ENCODE measurements around the gene FOXN3. TPM values are rescaled to one million over a fixed set of nuclear protein-coding genes. Genes with fewer than 3 reads are reported as not detected.

Gene FOXN3
- total RNA-seq, 1 experiment from 2014 or later: 125 TPM

DNA sequence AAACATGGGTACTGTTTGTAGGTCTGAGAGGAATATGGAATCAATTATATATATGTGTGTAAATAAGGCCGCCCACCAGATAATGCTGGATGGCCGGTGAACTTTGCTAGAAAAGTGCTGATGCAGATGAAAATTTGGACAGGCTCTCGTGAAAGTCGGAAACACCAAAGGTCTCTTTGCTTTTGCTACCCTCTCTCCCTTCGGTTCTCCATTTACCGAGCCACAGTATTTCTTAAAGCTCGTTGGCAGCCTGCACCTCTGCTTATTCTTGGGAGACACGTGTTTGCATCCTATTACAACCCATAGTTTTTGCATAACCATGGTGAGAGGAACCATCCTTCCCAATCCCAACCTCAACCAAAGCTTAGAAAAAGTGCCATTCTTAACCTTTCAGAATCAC is 109.6 kb downstream of the FOXN3 start:
- peaks cover 6 to 33% (median 8%) of the 10 kb centered on the region in 3 experiments; a peak in 5 of 7 replicates for H3K36me3 Mint-ChIP-seq (ENCODE audit: insufficient read depth in 1 of 3, low read depth in 3 of 3)
- no peak for DNase-seq
- H3K4me3 Mint-ChIP-seq: no peak overlapping the region
- Histone ChIP-seq H3K4me1 (ENCODE audit: insufficient read depth, low read length) (peaks cover 28% of the 10 kb centered on the region), H2BK120ac (ENCODE audit: low read depth, low read length, poor library complexity, severe bottlenecking) (no peak overlapping the region), H3K56ac (ENCODE audit: insufficient read length, low read depth, low read length) (no peak overlapping the region), H3K27me3 (ENCODE audit: insufficient read depth, low read length) (no peaks in the 10 kb centered on the region), H3K23ac (ENCODE audit: insufficient read length, low read depth, low read length) (no peak overlapping the region), H3K79me1 (ENCODE audit: insufficient read depth, low read depth, low read length, poor library complexity, severe bottlenecking) (no peaks in the 10 kb centered on the region), H4K91ac (ENCODE audit: insufficient read length, low read depth, low read length) (no peak overlapping the region), H2BK12ac (ENCODE audit: insufficient read length, low read depth, low read length) (no peak overlapping the region), H3K79me2 (ENCODE audit: insufficient read depth, low read length) (peaks cover 6% of the 10 kb centered on the region; the same call in 1 of the 2 replicates), H2AK5ac (ENCODE audit: insufficient read length, low read length) (no peak overlapping the region), H3K4me2 (ENCODE audit: insufficient read depth, insufficient read length, low read length) (no peak overlapping the region), H3K18ac (ENCODE audit: insufficient read length, low read depth, low read length) (no peak overlapping the region), H3K4ac (ENCODE audit: low read depth, low read length) (no peak overlapping the region), H4K8ac (replicated peaks; ENCODE audit: insufficient read length, low read depth, low read length) (no peak overlapping the region), H3K9me3 (ENCODE audit: control insufficient read depth, low read depth, low read length) (no peaks in the 10 kb centered on the region), H4K20me1 (ENCODE audit: control insufficient read depth, insufficient read depth, insufficient read length) (no peaks in the 10 kb centered on the region), H2BK5ac (ENCODE audit: insufficient read length, low read length) (no peak overlapping the region), H2AFZ (ENCODE audit: low read length) (no peak overlapping the region), H3K14ac (ENCODE audit: insufficient read depth, low read length) (no peak overlapping the region), H2BK20ac (ENCODE audit: low read depth, low read length, poor library complexity, severe bottlenecking) (no peak overlapping the region), H3K27ac (ENCODE audit: insufficient read length, low read depth, low read length) (no peak overlapping the region), H3T11ph (ENCODE audit: low read length) (no peak overlapping the region), H4K5ac (ENCODE audit: insufficient read length, low read depth, low read length) (no peak overlapping the region), H2BK15ac (ENCODE audit: low read depth, low read length) (no peak overlapping the region), H3K9ac (ENCODE audit: extremely low read depth, insufficient read length, low read length) (no peak overlapping the region), H3K23me2 (ENCODE audit: insufficient read length, low read depth, low read length, poor library complexity, severe bottlenecking) (no peaks in the 10 kb centered on the region)
- peak overlapping the region; percentile 11 to 90 (median 48); a peak in 5 of 7 replicates for H3K27ac Mint-ChIP-seq
- TF ChIP-seq, protein P1, sequence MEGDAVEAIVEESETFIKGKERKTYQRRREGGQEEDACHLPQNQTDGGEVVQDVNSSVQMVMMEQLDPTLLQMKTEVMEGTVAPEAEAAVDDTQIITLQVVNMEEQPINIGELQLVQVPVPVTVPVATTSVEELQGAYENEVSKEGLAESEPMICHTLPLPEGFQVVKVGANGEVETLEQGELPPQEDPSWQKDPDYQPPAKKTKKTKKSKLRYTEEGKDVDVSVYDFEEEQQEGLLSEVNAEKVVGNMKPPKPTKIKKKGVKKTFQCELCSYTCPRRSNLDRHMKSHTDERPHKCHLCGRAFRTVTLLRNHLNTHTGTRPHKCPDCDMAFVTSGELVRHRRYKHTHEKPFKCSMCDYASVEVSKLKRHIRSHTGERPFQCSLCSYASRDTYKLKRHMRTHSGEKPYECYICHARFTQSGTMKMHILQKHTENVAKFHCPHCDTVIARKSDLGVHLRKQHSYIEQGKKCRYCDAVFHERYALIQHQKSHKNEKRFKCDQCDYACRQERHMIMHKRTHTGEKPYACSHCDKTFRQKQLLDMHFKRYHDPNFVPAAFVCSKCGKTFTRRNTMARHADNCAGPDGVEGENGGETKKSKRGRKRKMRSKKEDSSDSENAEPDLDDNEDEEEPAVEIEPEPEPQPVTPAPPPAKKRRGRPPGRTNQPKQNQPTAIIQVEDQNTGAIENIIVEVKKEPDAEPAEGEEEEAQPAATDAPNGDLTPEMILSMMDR (conservative IDR thresholded peaks at IDR 0.05): no peak
- WGBS (ENCODE audit: extremely low coverage, insufficient read length, low lambda C conversion rate): no CpG with 5 or more reads among the region's 8 CpGs
- H3K27me3 Mint-ChIP-seq (ENCODE audit: low read depth): no peaks in the 10 kb centered on the region
- peaks cover 74 to 81% of the 10 kb centered on the region in 2 experiments for H3K4me1 Mint-ChIP-seq
- H3K9me3 Mint-ChIP-seq: no peaks in the 10 kb centered on the region
